Measurements from ENCODE around the gene PIK3C2A. TPM values are rescaled to one million over a fixed set of nuclear protein-coding genes. Genes with fewer than 3 reads are reported as not detected.
A peak's percentile ranks its signal among the peaks of the same experiment; 100 is the strongest.

Gene PIK3C2A
- total RNA-seq, 1 donor = 60.0 TPM

DNA sequence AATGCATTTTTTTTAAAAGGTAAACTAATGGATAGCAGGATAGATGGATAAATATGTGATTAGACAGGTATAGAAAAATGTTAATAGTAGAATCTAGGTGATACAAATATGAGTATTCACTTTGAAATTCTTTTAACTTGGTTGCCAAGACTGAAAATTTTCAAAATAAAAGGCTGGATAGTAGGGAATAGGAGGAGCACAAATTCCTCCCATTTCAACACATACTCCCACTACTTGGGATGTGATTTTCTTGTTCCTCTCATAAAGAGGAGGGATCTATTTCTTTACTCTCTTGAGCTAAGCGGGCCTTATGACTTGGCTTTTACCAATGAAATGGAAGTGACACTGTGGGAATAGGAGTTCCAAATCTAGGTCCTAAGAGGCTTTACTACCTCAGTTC lies 35.9 kb downstream of the PIK3C2A start:
- no peak overlapping the region for H3K4me3 ChIP-seq (ENCODE audit: low read depth, low read length)
- TF ChIP-seq, protein P1, sequence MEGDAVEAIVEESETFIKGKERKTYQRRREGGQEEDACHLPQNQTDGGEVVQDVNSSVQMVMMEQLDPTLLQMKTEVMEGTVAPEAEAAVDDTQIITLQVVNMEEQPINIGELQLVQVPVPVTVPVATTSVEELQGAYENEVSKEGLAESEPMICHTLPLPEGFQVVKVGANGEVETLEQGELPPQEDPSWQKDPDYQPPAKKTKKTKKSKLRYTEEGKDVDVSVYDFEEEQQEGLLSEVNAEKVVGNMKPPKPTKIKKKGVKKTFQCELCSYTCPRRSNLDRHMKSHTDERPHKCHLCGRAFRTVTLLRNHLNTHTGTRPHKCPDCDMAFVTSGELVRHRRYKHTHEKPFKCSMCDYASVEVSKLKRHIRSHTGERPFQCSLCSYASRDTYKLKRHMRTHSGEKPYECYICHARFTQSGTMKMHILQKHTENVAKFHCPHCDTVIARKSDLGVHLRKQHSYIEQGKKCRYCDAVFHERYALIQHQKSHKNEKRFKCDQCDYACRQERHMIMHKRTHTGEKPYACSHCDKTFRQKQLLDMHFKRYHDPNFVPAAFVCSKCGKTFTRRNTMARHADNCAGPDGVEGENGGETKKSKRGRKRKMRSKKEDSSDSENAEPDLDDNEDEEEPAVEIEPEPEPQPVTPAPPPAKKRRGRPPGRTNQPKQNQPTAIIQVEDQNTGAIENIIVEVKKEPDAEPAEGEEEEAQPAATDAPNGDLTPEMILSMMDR (IDR thresholded peaks at IDR 0.05; ENCODE audit: insufficient read depth, low read length) = no peak
- peak; percentile 30 for DNase-seq (ENCODE audit: low read depth)

DNA sequence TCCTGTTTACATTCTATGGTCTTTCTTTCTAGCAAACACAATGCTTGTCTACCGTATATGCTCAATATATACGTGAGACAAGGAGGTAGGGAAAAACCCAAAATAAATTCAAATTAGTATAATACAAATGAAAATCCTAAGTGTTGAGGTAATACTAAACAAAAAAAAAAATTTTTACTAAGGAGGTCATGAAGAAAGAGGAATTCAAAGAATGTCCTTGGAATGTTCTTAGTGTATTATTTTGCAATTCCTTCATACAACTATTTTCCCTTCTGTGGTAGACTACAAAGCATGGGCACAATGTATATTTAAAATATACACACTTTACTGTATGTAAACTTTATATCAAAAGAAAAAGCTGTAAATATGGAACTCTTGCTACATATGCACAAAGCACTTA lies 36.4 kb downstream of the PIK3C2A start:
- no peak overlapping the region for H3K4me3 ChIP-seq (ENCODE audit: low read depth, low read length)
- peak; percentile 68 for DNase-seq (ENCODE audit: low read depth)

DNA sequence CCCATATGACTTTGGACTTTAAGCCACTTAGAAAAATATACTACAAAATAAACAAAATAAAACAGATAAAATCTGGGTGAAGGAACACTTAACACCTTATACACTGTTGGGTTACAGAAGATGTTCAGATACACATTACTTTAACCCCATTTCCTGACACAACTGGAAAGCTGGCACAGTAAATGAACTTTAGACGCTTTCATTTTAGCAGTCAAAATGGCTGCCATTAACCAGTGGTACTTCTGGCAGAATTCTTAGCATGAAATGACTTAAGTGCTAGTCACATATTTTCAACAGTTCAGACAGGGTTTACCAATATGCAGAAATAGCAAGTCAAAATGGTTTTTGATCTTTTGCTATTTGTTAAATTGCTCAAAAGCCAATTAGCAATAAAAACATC lies 37.9 kb downstream of the PIK3C2A start:
- H3K4me3 ChIP-seq (ENCODE audit: low read depth, low read length) = no peak overlapping the region
- TF ChIP-seq, protein P1 (IDR thresholded peaks at IDR 0.05; ENCODE audit: insufficient read depth, low read length) = no peak
- no peak for DNase-seq (ENCODE audit: low read depth)

More for the DNA sequence above, 36.4 kb downstream of the PIK3C2A start:
- TF ChIP-seq, protein P1 (IDR thresholded peaks at IDR 0.05; ENCODE audit: insufficient read depth, low read length) = no peak

DNA sequence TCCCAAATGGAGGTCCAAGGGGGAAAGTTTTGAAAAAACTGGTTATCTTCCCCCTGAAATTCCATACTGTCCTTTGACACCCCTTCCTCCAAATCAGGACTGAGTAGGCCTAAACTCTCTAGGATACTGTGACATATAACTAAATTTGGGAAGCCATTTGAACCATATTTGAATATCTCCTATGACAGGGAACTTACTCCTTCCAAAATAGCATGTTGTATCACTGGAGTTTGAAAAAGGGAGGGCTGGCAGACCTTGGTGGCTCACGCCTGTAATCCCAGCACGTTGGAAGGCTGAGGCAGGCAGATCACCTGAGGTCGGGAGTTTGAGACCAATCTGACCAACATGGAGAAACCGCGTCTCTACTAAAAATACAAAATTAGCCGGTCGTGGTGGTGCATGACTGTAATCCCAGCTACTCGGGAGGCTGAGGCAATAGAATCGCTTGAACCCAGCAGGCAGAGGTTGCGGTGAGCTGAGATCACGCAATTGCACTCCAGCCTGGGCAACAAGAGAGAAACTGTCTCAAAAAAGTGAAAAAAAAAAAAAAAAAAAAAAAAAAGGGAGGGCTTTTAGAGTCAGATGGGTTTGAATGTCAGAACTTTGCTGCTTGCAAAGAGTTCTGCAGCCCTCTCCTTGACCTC lies 42.4 kb downstream of the PIK3C2A start:
- no peak overlapping the region for H3K4me3 ChIP-seq (ENCODE audit: low read depth, low read length)
- no peak for DNase-seq (ENCODE audit: low read depth)
- TF ChIP-seq, protein P1 (IDR thresholded peaks at IDR 0.05; ENCODE audit: insufficient read depth, low read length) = no peak

DNA sequence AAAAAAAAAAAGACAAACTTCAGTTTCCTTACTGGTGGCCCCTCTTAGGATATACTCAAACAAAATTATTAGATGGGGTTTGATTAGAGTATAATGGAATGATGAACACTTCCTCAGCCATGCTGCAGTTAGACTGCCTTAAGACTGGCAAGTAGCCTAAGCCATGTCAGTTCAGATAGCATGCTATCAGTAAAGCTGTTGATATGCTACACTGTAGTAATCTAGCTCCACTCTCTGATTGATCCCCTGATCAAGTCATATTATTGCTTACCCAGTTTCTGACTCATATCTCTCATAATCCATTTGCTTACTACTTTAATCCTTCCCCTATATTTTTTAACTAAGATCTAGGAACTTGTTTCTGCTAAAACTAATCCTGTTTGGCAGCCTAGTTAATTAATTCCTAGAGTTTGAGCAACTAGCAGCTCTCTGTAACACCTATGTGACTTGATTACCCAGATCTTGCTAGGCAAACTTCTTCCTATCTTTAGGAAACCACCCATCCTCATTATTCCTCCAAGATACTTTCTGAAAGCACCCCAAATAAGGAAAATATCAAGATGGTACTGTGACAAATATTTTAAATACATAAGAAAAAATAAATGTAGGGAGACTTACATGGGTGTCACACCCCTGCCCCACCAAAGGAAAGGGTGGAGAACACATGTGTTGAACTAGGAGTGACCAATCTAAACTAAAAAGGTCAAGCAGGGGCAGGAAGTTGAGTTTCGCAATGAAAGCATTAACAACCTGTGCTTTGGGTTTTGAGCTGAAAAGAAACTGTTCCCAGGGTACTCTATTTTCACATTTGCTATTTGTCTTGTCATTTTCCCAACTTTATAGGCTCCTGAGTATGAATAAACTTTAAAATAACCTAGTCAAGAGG lies 43.2 kb downstream of the PIK3C2A start:
- peak; percentile 22 for DNase-seq (ENCODE audit: low read depth)
- TF ChIP-seq, protein P1 (IDR thresholded peaks at IDR 0.05; ENCODE audit: insufficient read depth, low read length) = no peak
- no peak overlapping the region for H3K4me3 ChIP-seq (ENCODE audit: low read depth, low read length)

DNA sequence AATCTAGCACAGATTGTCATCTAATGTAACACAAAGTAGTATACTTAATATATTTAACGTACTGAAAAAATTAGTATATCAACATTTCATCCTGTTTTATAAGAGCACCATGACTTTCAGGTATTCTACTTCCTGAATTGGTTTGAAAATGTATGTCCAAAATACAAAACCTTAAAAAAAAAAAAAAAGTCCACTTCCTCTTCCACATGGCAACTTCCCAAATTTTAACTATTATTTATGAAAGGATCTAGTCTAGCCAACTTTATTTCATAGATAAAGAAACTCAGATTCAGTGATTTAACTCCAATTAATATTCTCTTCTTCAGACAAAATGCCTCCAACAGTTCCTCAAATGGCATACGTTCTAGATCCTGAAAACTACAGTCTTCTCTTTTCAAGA lies 44.0 kb downstream of the PIK3C2A start:
- H3K4me3 ChIP-seq (ENCODE audit: low read depth, low read length) = no peak overlapping the region
- TF ChIP-seq, protein P1 (IDR thresholded peaks at IDR 0.05; ENCODE audit: insufficient read depth, low read length) = no peak
- no peak for DNase-seq (ENCODE audit: low read depth)

All from fibroblast of the aortic adventitia (primary cell).